Peyer's patch (tissue), 4 donors: Measurements from ENCODE around the gene SPECC1L.
"Not testable (repeated sequence)": the region's sequence is repeated elsewhere in the genome, so short reads cannot be mapped to it uniquely, and the experiment has no call there.

Experiments
- POLR2A ChIP-seq, 2 donors: fragments of 450-650 bp; IDR thresholded peaks; one replicate each; pipeline ENCODE4 v1.5.1; 2017; ENCODE audit warnings: antibody characterized with exemption in 2 of 2, mild to moderate bottlenecking in 2 of 2, moderate library complexity in 2 of 2
- TF ChIP-seq, protein P1 (sequence below), 6 experiments: fragments of 450-650 bp in 4 of 6; fragments of 200-600 bp in 2 of 6; sonication (generic) in 1 of 6; IDR thresholded peaks; one replicate each; pipeline ENCODE4 v1.5.1; 2017 to 2019; ENCODE audit warnings: antibody characterized with exemption in 6 of 6, mild to moderate bottlenecking in 3 of 6, moderate library complexity in 1 of 6

DNA sequence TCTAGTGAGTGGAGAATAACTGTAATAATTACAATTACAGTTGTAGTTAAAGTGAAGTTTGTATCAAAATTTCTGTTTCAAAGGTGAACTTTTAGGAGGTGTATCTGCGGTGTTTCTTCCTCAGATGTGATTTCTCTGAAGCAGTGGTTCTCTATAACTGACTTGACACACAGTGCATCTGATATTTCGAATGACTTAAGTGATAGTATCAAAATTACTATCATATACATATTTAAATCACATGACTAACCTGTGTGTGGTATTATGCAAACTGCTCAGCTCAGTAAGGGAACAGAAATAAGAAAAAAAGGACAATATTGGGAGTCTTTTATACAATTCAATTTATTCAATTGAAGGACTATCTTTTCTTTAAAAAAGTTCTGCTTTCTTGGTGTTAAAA lies 2.4 kb downstream of the SPECC1L start:
- TF ChIP-seq, protein P1, sequence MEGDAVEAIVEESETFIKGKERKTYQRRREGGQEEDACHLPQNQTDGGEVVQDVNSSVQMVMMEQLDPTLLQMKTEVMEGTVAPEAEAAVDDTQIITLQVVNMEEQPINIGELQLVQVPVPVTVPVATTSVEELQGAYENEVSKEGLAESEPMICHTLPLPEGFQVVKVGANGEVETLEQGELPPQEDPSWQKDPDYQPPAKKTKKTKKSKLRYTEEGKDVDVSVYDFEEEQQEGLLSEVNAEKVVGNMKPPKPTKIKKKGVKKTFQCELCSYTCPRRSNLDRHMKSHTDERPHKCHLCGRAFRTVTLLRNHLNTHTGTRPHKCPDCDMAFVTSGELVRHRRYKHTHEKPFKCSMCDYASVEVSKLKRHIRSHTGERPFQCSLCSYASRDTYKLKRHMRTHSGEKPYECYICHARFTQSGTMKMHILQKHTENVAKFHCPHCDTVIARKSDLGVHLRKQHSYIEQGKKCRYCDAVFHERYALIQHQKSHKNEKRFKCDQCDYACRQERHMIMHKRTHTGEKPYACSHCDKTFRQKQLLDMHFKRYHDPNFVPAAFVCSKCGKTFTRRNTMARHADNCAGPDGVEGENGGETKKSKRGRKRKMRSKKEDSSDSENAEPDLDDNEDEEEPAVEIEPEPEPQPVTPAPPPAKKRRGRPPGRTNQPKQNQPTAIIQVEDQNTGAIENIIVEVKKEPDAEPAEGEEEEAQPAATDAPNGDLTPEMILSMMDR (IDR thresholded peaks at IDR 0.05) = not testable (repeated sequence)
- TF ChIP-seq POLR2A (IDR thresholded peaks at IDR 0.05) = not testable (repeated sequence)
